MCF 10A (cell line): ENCODE measurements around the gene AHCYL2. TPM values are rescaled to one million over a fixed set of nuclear protein-coding genes. Genes with fewer than 3 reads are reported as not detected.
"Not testable (repeated sequence)": the region's sequence is repeated elsewhere in the genome, so short reads cannot be mapped to it uniquely, and the experiment has no call there.

Experiments
- BruUV-seq: library from RNA; stranded (reverse); fragments of 400-500 nt; replicated peaks from 2 replicates; lab custom pipeline; 2021; lab: Mats Ljungman, UMichigan
- CTCF ChIA-PET: fragments of 300-600 bp; sonication (Branson Sonifier 250); formaldehyde crosslinking; extraction: SDS; loops from one replicate; lab custom pipeline; 2021; ENCODE audit warnings: antibody characterized with exemption, inconsistent platforms; lab: Yijun Ruan, JAX
- POLR2A ChIA-PET: fragments of 300-600, 350-650 bp; sonication (Branson Sonifier 250); formaldehyde crosslinking; extraction: SDS; loops from one replicate; lab custom pipeline; 2020; ENCODE audit warnings: antibody characterized with exemption, inconsistent platforms; lab: Yijun Ruan, JAX
- DNase-seq: peaks from one replicate; pipeline ENCODE4 v3.0.0-alpha.2; 2018; ENCODE audit not compliant: unreplicated experiment
- H3K27ac Mint-ChIP-seq: one replicate; pipeline ENCODE4 v1.8.0; 2022; ENCODE audit warnings: mild to moderate bottlenecking, low read depth, mixed read lengths; ENCODE audit not compliant: unreplicated experiment
- H3K27me3 Mint-ChIP-seq: one replicate; pipeline ENCODE4 v1.8.0; 2022; ENCODE audit warnings: mixed read lengths; ENCODE audit not compliant: insufficient read depth, unreplicated experiment
- H3K36me3 Mint-ChIP-seq: one replicate; pipeline ENCODE4 v1.8.0; 2022; ENCODE audit warnings: mild to moderate bottlenecking, moderate library complexity, mixed read lengths; ENCODE audit not compliant: insufficient read depth, unreplicated experiment
- H3K4me1 Mint-ChIP-seq: one replicate; pipeline ENCODE4 v1.8.0; 2022; ENCODE audit warnings: mixed read lengths; ENCODE audit not compliant: insufficient read depth, unreplicated experiment
- H3K4me3 Mint-ChIP-seq: one replicate; pipeline ENCODE4 v1.8.0; 2022; ENCODE audit warnings: mild to moderate bottlenecking, moderate library complexity, mixed read lengths; ENCODE audit not compliant: unreplicated experiment
- H3K9me3 Mint-ChIP-seq: one replicate; pipeline ENCODE4 v1.8.0; 2022; ENCODE audit warnings: mixed read lengths; ENCODE audit not compliant: unreplicated experiment
- CTCF ChIP-seq: fragments of 200-600 bp; IDR thresholded peaks from one replicate; pipeline ENCODE4 v1.8.0; 2022; ENCODE audit warnings: antibody characterized with exemption, mild to moderate bottlenecking; ENCODE audit not compliant: unreplicated experiment
- intact Hi-C: fragments of 100-400 bp; cut with micrococcal nuclease; formaldehyde crosslinking; loops from 2 replicates; pipeline ENCODE4 v1.14.1; 2022
- total RNA-seq: library from RNA; stranded (reverse); gene quantifications from 2 replicates; pipeline ENCODE4 v1.2.3, GENCODE V29; 2022

AHCYL2 gene
- total RNA-seq, 1 experiment from 2014 or later: 12.8 TPM

- H3K9me3 Mint-ChIP-seq: no peaks in the 10 kb centered on the region
- peaks cover 5% of the 10 kb centered on the region for H3K36me3 Mint-ChIP-seq
- no peak for TF ChIP-seq CTCF
- ChIA-PET CTCF (interaction anchor here (0.6 to 7.4 kb wide), 62 partner anchors 8 to 1009 kb away, joined by 3 to 179 read pairs (median 4); partner anchors contain the start of genes AHCYL2 and STRIP2), POLR2A (interaction anchor here (0.6 to 2.1 kb wide), 8 partner anchors 9 to 268 kb away, joined by 3 to 6 read pairs (median 4); partner anchors contain the start of gene STRIP2)
- intact Hi-C loops: loop anchor here (1.0 to 5.0 kb wide), 5 partner anchors 105 to 645 kb away; no protein-coding TSS in a partner anchor
- DNase-seq: no peak
- no peaks in the 10 kb centered on the region for H3K27me3 Mint-ChIP-seq
- no TSS peak for BruUV-seq
- H3K27ac Mint-ChIP-seq: no peak overlapping the region
- H3K4me3 Mint-ChIP-seq: no peak overlapping the region
- H3K4me1 Mint-ChIP-seq: no peaks in the 10 kb centered on the region
Measured at GRCh38 chr7:129367349-129367699, 142.5 kb downstream of the AHCYL2 start.

- no peaks in the 10 kb centered on the region for H3K4me1 Mint-ChIP-seq
- H3K36me3 Mint-ChIP-seq: peaks cover 5% of the 10 kb centered on the region
- POLR2A ChIA-PET: interaction anchor here (0.6 to 2.1 kb wide), 8 partner anchors 8 to 267 kb away, joined by 3 to 6 read pairs (median 4); partner anchors contain the start of gene STRIP2
- H3K27me3 Mint-ChIP-seq: no peaks in the 10 kb centered on the region
- CTCF ChIA-PET: interaction anchor here (0.6 to 7.4 kb wide), 63 partner anchors 9 to 1010 kb away, joined by 3 to 179 read pairs (median 4); partner anchors contain the start of genes AHCYL2 and STRIP2
- H3K4me3 Mint-ChIP-seq: no peak overlapping the region
- DNase-seq: peak; percentile 73
- H3K9me3 Mint-ChIP-seq: no peaks in the 10 kb centered on the region
- peak; percentile 86 for TF ChIP-seq CTCF
- BruUV-seq: no TSS peak
- no peak overlapping the region for H3K27ac Mint-ChIP-seq
- intact Hi-C loops: loop anchor here (1.0 to 5.0 kb wide), 5 partner anchors 104 to 644 kb away; no protein-coding TSS in a partner anchor
Measured at GRCh38 chr7:129367700-129368388, 143.0 kb downstream of the AHCYL2 start.

GRCh38 chr7:129368389-129368986 lies 143.7 kb downstream of the AHCYL2 start:
- Mint-ChIP-seq H3K9me3 (no peaks in the 10 kb centered on the region), H3K27me3 (no peaks in the 10 kb centered on the region), H3K4me1 (no peaks in the 10 kb centered on the region), H3K36me3 (peaks cover 5% of the 10 kb centered on the region), H3K4me3 (no peak overlapping the region), H3K27ac (no peak overlapping the region)
- TF ChIP-seq CTCF: no peak
- no peak for DNase-seq
- BruUV-seq: no TSS peak
- CTCF ChIA-PET: interaction anchor here (0.6 to 7.4 kb wide), 46 partner anchors 10 to 641 kb away, joined by 3 to 179 read pairs (median 4); partner anchors contain the start of gene STRIP2
- intact Hi-C loops: loop anchor here (5.0 kb wide), 1 partner anchor 644 kb away; no protein-coding TSS in a partner anchor
- POLR2A ChIA-PET: interaction anchor here (0.8 to 2.1 kb wide), 6 partner anchors 8 to 103 kb away, joined by 3 to 6 read pairs (median 6); partner anchors contain the start of gene STRIP2

GRCh38 chr7:129369447-129369846 lies 144.6 kb downstream of the AHCYL2 start:
- H3K27me3 Mint-ChIP-seq, H3K9me3 Mint-ChIP-seq, H3K36me3 Mint-ChIP-seq, H3K4me1 Mint-ChIP-seq, BruUV-seq, DNase-seq, H3K4me3 Mint-ChIP-seq, H3K27ac Mint-ChIP-seq: not testable (repeated sequence)
- CTCF ChIA-PET: interaction anchor here (0.6 to 7.4 kb wide), 8 partner anchors 9 to 274 kb away, joined by 3 to 179 read pairs (median 8); no protein-coding TSS in a partner anchor
- POLR2A ChIA-PET: interaction anchor here (1.0 kb wide), 1 partner anchor 18 kb away, joined by 3 read pairs; no protein-coding TSS in a partner anchor
- intact Hi-C loops: loop anchor here (5.0 kb wide), 1 partner anchor 643 kb away; no protein-coding TSS in a partner anchor
